K562 (cell line): ENCODE data around the gene TMEM203. TPM values are rescaled to one million over a fixed set of nuclear protein-coding genes. Genes with fewer than 3 reads are reported as not detected.

ENCODE experiments used
- E4F1 ChIP-seq: fragments of 250-450 bp; sonication (Bioruptor Pico); IDR thresholded peaks from 2 replicates; pipeline ENCODE4 v1.5.0; 2021; ENCODE audit warnings: mild to moderate bottlenecking, borderline replicate concordance
- ETV5 ChIP-seq: sonication (generic); formaldehyde crosslinking; IDR thresholded peaks from 2 replicates; pipeline ENCODE4 v1.4.0; 2020; ENCODE audit warnings: low read depth, mild to moderate bottlenecking, missing genetic modification reagents
- HSF4 ChIP-seq: fragments of 250-450 bp; sonication (Bioruptor Pico); IDR thresholded peaks from 2 replicates; pipeline ENCODE4 v2.1.2; 2022; ENCODE audit warnings: mild to moderate bottlenecking, moderate library complexity, borderline replicate concordance
- MGA ChIP-seq: fragments of 450-650 bp; IDR thresholded peaks from 2 replicates; pipeline ENCODE4 v1.6.1; 2016; ENCODE audit warnings: mild to moderate bottlenecking, moderate library complexity
- MXD1 ChIP-seq: fragments of 250-450 bp; sonication (Bioruptor Pico); IDR thresholded peaks from 2 replicates; pipeline ENCODE4 v1.8.0; 2021; ENCODE audit warnings: borderline replicate concordance, mild to moderate bottlenecking, moderate library complexity; ENCODE audit not compliant: poor library complexity, severe bottlenecking
- SIN3A ChIP-seq, 2 experiments: fragments of 150-350 bp in 1 of 2; IDR thresholded peaks; 2 replicates each; pipeline ENCODE4 v1.6.1; 2011 to 2016; ENCODE audit warnings: borderline replicate concordance in 2 of 2, low read depth in 2 of 2, low read length in 2 of 2, mild to moderate bottlenecking in 2 of 2, moderate library complexity in 2 of 2; ENCODE audit not compliant: control insufficient read depth in 1 of 2
- ZFP91 ChIP-seq: sonication (generic); formaldehyde crosslinking; IDR thresholded peaks from 2 replicates; pipeline ENCODE4 v1.8.0; 2022; ENCODE audit warnings: mild to moderate bottlenecking, missing genetic modification reagents
- ZNF408 ChIP-seq: fragments of 250-450 bp; sonication (Bioruptor Pico); IDR thresholded peaks from 2 replicates; pipeline ENCODE4 v1.4.0; 2020; ENCODE audit warnings: low read depth, mild to moderate bottlenecking, moderate library complexity
- polyA plus RNA-seq, 8 experiments: library from polyadenylated mRNA; depleted of rRNA in 4 of 8; stranded (reverse) in 5 of 8; unstranded in 3 of 8; fragments of >200 nt; fragmentation: Nextera tagmentation in 2 of 8; fragmentation: Illumina TruSeq in 1 of 8; extraction: Ambion mirVana in 2 of 8; extraction: Trizol in 1 of 8; gene quantifications; 2 replicates each; pipeline versions ENCODE4 v1.2.1 to v1.2.3, GENCODE V29; 2011 to 2014; ENCODE audit warnings: inconsistent platforms in 1 of 8, missing spikeins in 1 of 8
- total RNA-seq, 7 experiments: library from RNA; depleted of rRNA in 6 of 7; stranded (reverse); fragments of >200 nt in 6 of 7; fragmentation: Illumina TruSeq in 2 of 7; extraction: Trizol in 2 of 7; gene quantifications; 2 replicates each; pipeline versions ENCODE4 v1.2.1 to v1.2.3, GENCODE V29; 2011 to 2021; ENCODE audit warnings: low replicate concordance in 1 of 7

TMEM203 gene
- total and polyA plus RNA-seq, 9 of the 15 experiments (the other 6 are each of a cell fraction or from before 2014, with no cell fraction given), result 8.8 to 59.5 (median 37.6) TPM

- no peak for TF ChIP-seq MGA
- peak in 1 of 2 experiments; percentile 84; a peak in 1 of 4 replicates for TF ChIP-seq SIN3A (IDR thresholded peaks at IDR 0.05; ENCODE audit: borderline replicate concordance in 2 of 2, control insufficient read depth in 1 of 2, low read depth in 2 of 2, low read length in 2 of 2)
- no peak for TF ChIP-seq MXD1 (CRISPR knock-in tag)
- no peak for TF ChIP-seq HSF4
- TF ChIP-seq E4F1 (CRISPR knock-in tag), result no peak
- TF ChIP-seq ZNF408, result no peak
- TF ChIP-seq ETV5 (CRISPR knock-in tag), result no peak
- TF ChIP-seq ZFP91 (CRISPR knock-in tag), result no peak
Observed at GRCh38 chr9:137200311-137201204, 4.9 kb downstream of the TMEM203 start, which contains the start of gene TPRN (continued).
